ENCODE measurements around the gene ABHD3. TPM values are rescaled to one million over a fixed set of nuclear protein-coding genes. Genes with fewer than 3 reads are reported as not detected.

The ABHD3 gene
- total RNA-seq, 2 donors from 2014 or later: 14.2 to 24.5 TPM

GRCh38 chr18:21672521-21673267 lies 31.9 kb downstream of the ABHD3 start:
- Histone ChIP-seq H3K27me3 (ENCODE audit: control insufficient read depth, insufficient read depth, low read length, poor library complexity, severe bottlenecking) (no peaks in the 10 kb centered on the region), H3K9me3 (ENCODE audit: control insufficient read depth, low read length) (no peaks in the 10 kb centered on the region), H3K4me3 (ENCODE audit: low read length) (no peak overlapping the region), H3K36me3 (ENCODE audit: control insufficient read depth, insufficient read depth, low read length) (peaks cover 4% of the 10 kb centered on the region), H3K4me1 (ENCODE audit: control insufficient read depth, insufficient read depth, low read length) (no peaks in the 10 kb centered on the region), H3K9ac (ENCODE audit: extremely low read depth, low read length, poor library complexity, severe bottlenecking) (no peak overlapping the region), H3K27ac (ENCODE audit: low read depth, low read length) (no peak overlapping the region)
- Mint-ChIP-seq H3K27ac (no peak overlapping the region), H3K27me3 (ENCODE audit: insufficient read depth) (no peaks in the 10 kb centered on the region), H3K4me3 (no peak overlapping the region), H3K4me1 (peaks cover 6% of the 10 kb centered on the region), H3K36me3 (ENCODE audit: low read depth) (peaks cover 15% of the 10 kb centered on the region), H3K9me3 (no peaks in the 10 kb centered on the region)
- TF ChIP-seq CTCF (conservative IDR thresholded peaks at IDR 0.05): no peak
- no peak for DNase-seq
- WGBS, 2 experiments (ENCODE audit: insufficient coverage in 1 of 2, insufficient read length in 1 of 2): 91 to 96% methylated on average over 2 to 3 of the region's 3 CpGs

GRCh38 chr18:21669736-21670285 lies 34.8 kb downstream of the ABHD3 start:
- H3K27ac Mint-ChIP-seq: no peak overlapping the region

GRCh38 chr18:21664069-21664468 lies 40.5 kb downstream of the ABHD3 start:
- H3K4me1 Mint-ChIP-seq: no peaks in the 10 kb centered on the region
- Histone ChIP-seq H3K27ac (ENCODE audit: low read depth, low read length) (no peak overlapping the region), H3K9ac (ENCODE audit: extremely low read depth, low read length, poor library complexity, severe bottlenecking) (no peak overlapping the region), H3K4me1 (ENCODE audit: control insufficient read depth, insufficient read depth, low read length) (no peaks in the 10 kb centered on the region), H3K9me3 (ENCODE audit: control insufficient read depth, low read length) (no peaks in the 10 kb centered on the region), H3K36me3 (ENCODE audit: control insufficient read depth, insufficient read depth, low read length) (peaks cover 19% of the 10 kb centered on the region), H3K4me3 (ENCODE audit: low read length) (no peak overlapping the region), H3K27me3 (ENCODE audit: control insufficient read depth, insufficient read depth, low read length, poor library complexity, severe bottlenecking) (no peaks in the 10 kb centered on the region)
- no peak for DNase-seq
- peaks cover 16% of the 10 kb centered on the region for H3K36me3 Mint-ChIP-seq (ENCODE audit: low read depth)
- no peaks in the 10 kb centered on the region for H3K27me3 Mint-ChIP-seq (ENCODE audit: insufficient read depth)
- H3K4me3 Mint-ChIP-seq: no peak overlapping the region
- TF ChIP-seq CTCF (conservative IDR thresholded peaks at IDR 0.05): no peak
- H3K27ac Mint-ChIP-seq: no peak overlapping the region
- WGBS, 2 experiments (ENCODE audit: insufficient coverage in 1 of 2, insufficient read length in 1 of 2): 89% methylated on average over 2 of the region's 2 CpGs; no CpG with 5 or more reads in 1 of the 2 experiments
- H3K9me3 Mint-ChIP-seq: no peaks in the 10 kb centered on the region

More at GRCh38 chr18:21669736-21670285, 34.8 kb downstream of the ABHD3 start:
- Mint-ChIP-seq H3K36me3 (ENCODE audit: low read depth) (peaks cover 13% of the 10 kb centered on the region), H3K27me3 (ENCODE audit: insufficient read depth) (no peaks in the 10 kb centered on the region), H3K4me1 (peaks cover 4% of the 10 kb centered on the region), H3K9me3 (no peaks in the 10 kb centered on the region), H3K4me3 (no peak overlapping the region)
- no peak for TF ChIP-seq CTCF (conservative IDR thresholded peaks at IDR 0.05)
- Histone ChIP-seq H3K27ac (ENCODE audit: low read depth, low read length) (no peak overlapping the region), H3K36me3 (ENCODE audit: control insufficient read depth, insufficient read depth, low read length) (peaks cover 4% of the 10 kb centered on the region), H3K9ac (ENCODE audit: extremely low read depth, low read length, poor library complexity, severe bottlenecking) (no peak overlapping the region), H3K4me3 (ENCODE audit: low read length) (no peak overlapping the region), H3K4me1 (ENCODE audit: control insufficient read depth, insufficient read depth, low read length) (no peaks in the 10 kb centered on the region), H3K27me3 (ENCODE audit: control insufficient read depth, insufficient read depth, low read length, poor library complexity, severe bottlenecking) (no peaks in the 10 kb centered on the region), H3K9me3 (ENCODE audit: control insufficient read depth, low read length) (no peaks in the 10 kb centered on the region)
- WGBS, 2 experiments (ENCODE audit: insufficient coverage in 1 of 2, insufficient read length in 1 of 2): 92 to 100% methylated on average over 4 to 9 of the region's 9 CpGs
- DNase-seq: no peak

Data from endodermal cell (in vitro differentiated cells).